HEK293 (cell line): ENCODE results near the gene SYCN.
A peak's percentile ranks its signal among the peaks of the same experiment; 100 is the strongest.

Experiments used
- CTCF ChIA-PET: fragments of 350-600 bp; formaldehyde crosslinking; extraction: SDS; loops from one replicate; lab custom pipeline; 2021; ENCODE audit warnings: antibody characterized with exemption; lab: Yijun Ruan, JAX
- POLR2A ChIA-PET: fragments of 300-600 bp; formaldehyde crosslinking; extraction: SDS; loops from one replicate; lab custom pipeline; 2020; ENCODE audit warnings: antibody characterized with exemption, inconsistent platforms; lab: Yijun Ruan, JAX
- H3K27ac ChIP-seq: fragments of 200-500 bp; sonication (Bioruptor generic); 2 replicates; pipeline ENCODE4 v1.5.1; 2014; ENCODE audit warnings: low read depth, low read length, control low read depth, inconsistent platforms; ENCODE audit errors: extremely low read depth
- H3K36me3 ChIP-seq, 2 experiments: fragments of 200-500 bp in 1 of 2; sonication (Bioruptor generic) in 1 of 2; 1 replicate in 1 of 2; 2 replicates in 1 of 2; pipeline ENCODE4 v1.5.1; 2014 to 2017; ENCODE audit warnings: inconsistent platforms in 2 of 2, low read length in 2 of 2; ENCODE audit not compliant: control insufficient read depth in 2 of 2, insufficient read depth in 1 of 2
- H3K4me1 ChIP-seq: fragments of 200-500 bp; sonication (Bioruptor generic); 2 replicates; pipeline ENCODE4 v1.5.1; 2014; ENCODE audit warnings: mild to moderate bottlenecking, low read length, inconsistent platforms; ENCODE audit not compliant: control insufficient read depth, insufficient read depth
- H3K4me3 ChIP-seq: 2 replicates; pipeline ENCODE4 v1.5.1; 2011; ENCODE audit warnings: low read depth, mild to moderate bottlenecking, control low read depth, low read length, moderate library complexity
- H3K9me3 ChIP-seq: fragments of 200-500 bp; sonication (Bioruptor generic); 2 replicates; pipeline ENCODE4 v1.5.1; 2014; ENCODE audit warnings: low read depth, low read length, inconsistent platforms; ENCODE audit not compliant: control insufficient read depth, insufficient read depth
- HIC1 ChIP-seq: fragments of 450-650 bp; formaldehyde crosslinking; IDR thresholded peaks from 2 replicates; pipeline ENCODE4 v1.5.1; 2016; ENCODE audit warnings: missing biosample characterization, missing genetic modification characterization
- HOXD13 ChIP-seq: sonication (generic); formaldehyde crosslinking; IDR thresholded peaks from 2 replicates; pipeline ENCODE4 v1.8.0; 2022; ENCODE audit warnings: missing genetic modification reagents, borderline replicate concordance
- PRDM10 ChIP-seq: fragments of 450-650 bp; formaldehyde crosslinking; IDR thresholded peaks from 2 replicates; pipeline ENCODE4 v1.5.1; 2016; ENCODE audit warnings: missing biosample characterization, missing genetic modification characterization
- REPIN1 ChIP-seq: fragments of 450-650 bp; formaldehyde crosslinking; IDR thresholded peaks from 2 replicates; pipeline ENCODE4 v1.5.1; 2017; ENCODE audit warnings: missing biosample characterization, missing genetic modification characterization, low read depth
- YY1 ChIP-seq: fragments of 450-650 bp; formaldehyde crosslinking; IDR thresholded peaks from 2 replicates; pipeline ENCODE4 v1.5.1; 2018; ENCODE audit warnings: missing biosample characterization, missing genetic modification characterization
- ZFP69B ChIP-seq: fragments of 450-650 bp; formaldehyde crosslinking; IDR thresholded peaks from 2 replicates; pipeline ENCODE4 v1.5.1; 2016; ENCODE audit warnings: missing biosample characterization, missing genetic modification characterization
- ZIC2 ChIP-seq: fragments of 450-650 bp; formaldehyde crosslinking; IDR thresholded peaks from 2 replicates; pipeline ENCODE4 v1.5.1; 2016; ENCODE audit warnings: missing biosample characterization, missing genetic modification characterization
- ZNF112 ChIP-seq: fragments of 450-650 bp; formaldehyde crosslinking; IDR thresholded peaks from 2 replicates; pipeline ENCODE4 v1.5.0; 2017; ENCODE audit warnings: missing biosample characterization, missing genetic modification characterization
- ZNF221 ChIP-seq: fragments of 450-650 bp; formaldehyde crosslinking; IDR thresholded peaks from 2 replicates; pipeline ENCODE4 v1.5.1; 2017; ENCODE audit warnings: missing biosample characterization, missing genetic modification characterization, borderline replicate concordance
- ZNF223 ChIP-seq: fragments of 450-650 bp; formaldehyde crosslinking; IDR thresholded peaks from 2 replicates; pipeline ENCODE4 v1.5.1; 2016; ENCODE audit warnings: missing biosample characterization, missing genetic modification characterization
- ZNF280C ChIP-seq: fragments of 450-650 bp; formaldehyde crosslinking; IDR thresholded peaks from 2 replicates; pipeline ENCODE4 v1.5.1; 2016; ENCODE audit warnings: missing biosample characterization, missing genetic modification characterization
- ZNF366 ChIP-seq: fragments of 450-650 bp; formaldehyde crosslinking; conservative IDR thresholded peaks from 2 replicates; pipeline ENCODE4 v1.5.1; 2016; ENCODE audit warnings: missing biosample characterization, missing genetic modification characterization
- ZNF404 ChIP-seq: fragments of 450-650 bp; formaldehyde crosslinking; IDR thresholded peaks from 2 replicates; pipeline ENCODE4 v1.5.1; 2017; ENCODE audit warnings: missing biosample characterization, missing genetic modification characterization
- ZNF571 ChIP-seq: fragments of 450-650 bp; formaldehyde crosslinking; IDR thresholded peaks from 2 replicates; pipeline ENCODE4 v1.5.0; 2017; ENCODE audit warnings: missing biosample characterization, missing genetic modification characterization
- ZNF623 ChIP-seq: fragments of 450-650 bp; formaldehyde crosslinking; IDR thresholded peaks from 2 replicates; pipeline ENCODE4 v1.5.1; 2016; ENCODE audit warnings: missing biosample characterization, missing genetic modification characterization
- ZNF639 ChIP-seq: fragments of 450-650 bp; formaldehyde crosslinking; IDR thresholded peaks from 2 replicates; pipeline ENCODE4 v1.5.1; 2016; ENCODE audit warnings: missing biosample characterization, missing genetic modification characterization
- ZNF830 ChIP-seq: fragments of 450-650 bp; IDR thresholded peaks from 2 replicates; pipeline ENCODE4 v1.5.0; 2018; ENCODE audit warnings: missing biosample characterization, missing genetic modification characterization, low read depth, mild to moderate bottlenecking, moderate library complexity
- ZSCAN18 ChIP-seq: fragments of 450-650 bp; formaldehyde crosslinking; IDR thresholded peaks from 2 replicates; pipeline ENCODE4 v1.5.1; 2016; ENCODE audit warnings: missing biosample characterization, missing genetic modification characterization
- ZXDB ChIP-seq: fragments of 450-650 bp; formaldehyde crosslinking; IDR thresholded peaks from 2 replicates; pipeline ENCODE4 v1.5.1; 2016; ENCODE audit warnings: missing biosample characterization, missing genetic modification characterization

SYCN gene

GRCh38 chr19:39175564-39175963 is 28.5 kb downstream of the SYCN start:
- ChIA-PET CTCF (interaction anchor here (0.6 to 5.1 kb wide), 4 partner anchors 12 to 636 kb away, joined by 3 to 33 read pairs (median 6); no protein-coding TSS in a partner anchor), POLR2A (interaction anchor here (0.6 kb wide), 1 partner anchor 57 kb away, joined by 4 read pairs; no protein-coding TSS in a partner anchor)
- Histone ChIP-seq H3K4me1 (no peaks in the 10 kb centered on the region), H3K9me3 (no peaks in the 10 kb centered on the region), H3K4me3 (no peak overlapping the region), H3K36me3 (peaks cover 31 to 59% of the 10 kb centered on the region in 2 experiments), H3K27ac (peak overlapping the region; percentile 16; the same call in 1 of the 2 replicates)
- no peak for TF ChIP-seq REPIN1 (tag by site-specific recombination)
- no peak for TF ChIP-seq ZXDB (tag by site-specific recombination)
- peak; percentile 25; the same call in 1 of the 2 replicates for TF ChIP-seq HIC1 (tag by site-specific recombination)
- no peak for TF ChIP-seq ZNF639 (tag by site-specific recombination)

GRCh38 chr19:39174558-39175544 is 29.2 kb downstream of the SYCN start:
- Histone ChIP-seq H3K4me1 (no peaks in the 10 kb centered on the region), H3K36me3 (peaks cover 27 to 60% of the 10 kb centered on the region in 2 experiments), H3K27ac (no peak overlapping the region), H3K4me3 (no peak overlapping the region), H3K9me3 (no peaks in the 10 kb centered on the region)
- POLR2A ChIA-PET: no interaction called here
- CTCF ChIA-PET: interaction anchor here (0.6 to 5.1 kb wide), 5 partner anchors 12 to 635 kb away, joined by 3 to 33 read pairs (median 4); no protein-coding TSS in a partner anchor
- TF ChIP-seq ZNF830 (tag by site-specific recombination) (no peak), ZNF280C (tag by site-specific recombination) (no peak), ZNF404 (no peak), ZXDB (tag by site-specific recombination) (no peak), ZSCAN18 (tag by site-specific recombination) (no peak), ZNF221 (tag by site-specific recombination) (no peak), ZNF571 (tag by site-specific recombination) (0 out of 2 replicates have a peak, but pooled peaks have one; percentile 21), ZNF623 (no peak), ZFP69B (tag by site-specific recombination) (no peak), ZNF366 (no peak), ZIC2 (tag by site-specific recombination) (peak; percentile 82), PRDM10 (no peak), ZNF112 (tag by site-specific recombination) (no peak), YY1 (no peak), ZNF223 (no peak), HOXD13 (CRISPR knock-in tag) (no peak)
